Measurements from ENCODE around the gene LRRC59. TPM values are rescaled to one million over a fixed set of nuclear protein-coding genes. Genes with fewer than 3 reads are reported as not detected.

The LRRC59 gene
- total and polyA plus RNA-seq, 2 of the 8 experiments (the other 6 are each of a cell fraction or from before 2014, with no cell fraction given), result 48.3 to 117 TPM

- TF ChIP-seq CHD7 (IDR thresholded peaks at IDR 0.05; ENCODE audit: insufficient replicate concordance, low read length), result no peak
- no peak for TF ChIP-seq TAF1 (IDR thresholded peaks at IDR 0.05; ENCODE audit: low read depth, low read length)
- no peak for TF ChIP-seq RBBP5 (IDR thresholded peaks at IDR 0.05; ENCODE audit: borderline replicate concordance, low read depth, low read length)
- no peak for TF ChIP-seq E2F6 (IDR thresholded peaks at IDR 0.05)
- no peak for TF ChIP-seq RNF2 (IDR thresholded peaks at IDR 0.05; ENCODE audit: borderline replicate concordance, low read depth, low read length, missing control alignments, poor library complexity, severe bottlenecking)
- no peak for TF ChIP-seq NANOG (IDR thresholded peaks at IDR 0.05; ENCODE audit: insufficient read depth, low read depth, low read length, poor library complexity, severe bottlenecking)
- no peak for TF ChIP-seq POLR2A (IDR thresholded peaks at IDR 0.05; ENCODE audit: control extremely low read depth in 1 of 2, low read depth in 2 of 2, low read length in 2 of 2)
Observed at GRCh38 chr17:50381920-50382319, 15.4 kb downstream of the LRRC59 start (continued).
